ENCODE data around the gene GABARAP.

GABARAP gene

DNA sequence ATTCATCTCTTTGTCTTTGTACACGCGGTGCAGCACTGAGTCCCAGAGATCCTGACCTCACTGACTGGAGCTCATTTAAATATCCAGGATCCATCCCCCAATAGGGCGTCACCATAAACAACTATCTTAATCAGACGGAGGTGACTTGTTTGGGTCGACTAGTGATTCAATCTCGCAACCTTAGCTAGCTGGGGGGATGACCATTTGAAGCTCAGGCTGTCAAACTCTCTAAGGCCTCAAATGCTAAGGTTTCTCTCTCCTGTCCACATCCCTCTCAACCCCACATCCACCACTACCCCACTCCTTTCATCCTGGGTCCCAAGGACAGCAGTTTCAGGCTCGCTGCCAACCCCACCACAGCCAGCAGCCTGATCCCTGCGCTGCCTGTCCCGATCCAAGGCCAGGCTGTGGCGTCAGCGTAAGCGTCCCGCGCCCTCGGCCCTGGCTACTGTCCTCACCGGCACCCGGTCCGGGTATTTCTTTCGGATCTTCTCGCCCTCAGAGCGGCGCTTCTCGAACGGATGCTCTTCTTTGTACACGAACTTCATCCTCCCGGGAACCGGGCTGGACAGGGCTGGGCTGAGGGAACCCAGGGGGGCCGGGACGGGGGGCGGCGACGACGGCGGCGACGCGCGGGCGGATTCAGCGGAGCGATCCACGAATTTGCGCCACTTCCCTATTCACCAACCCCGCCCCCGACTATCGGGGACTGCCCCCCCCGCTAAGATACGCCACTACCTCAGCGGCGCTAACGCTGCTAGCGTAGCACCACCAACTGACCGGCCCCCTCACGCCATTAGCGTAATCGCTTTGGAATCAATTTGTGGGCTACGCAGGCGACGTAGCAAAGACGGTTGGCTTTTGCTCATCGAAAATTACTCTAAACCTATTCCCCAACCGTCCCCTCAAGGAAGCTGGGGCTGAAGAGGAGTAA is at the start of gene GABARAP:
TSS of gene GABARAP (minus strand) at position 667 of the 934 bp plus-strand sequence. CDS start at position 548, 119 bp downstream.
- Mint-ChIP-seq H3K27ac (peak within 1 kb of the TSS; percentile 96), H3K4me3 (peak within 1 kb of the TSS; percentile 92), H3K9me3 (no peaks in the 10 kb centered on the region), H3K4me1 (ENCODE audit: low read depth) (peaks cover 44% of the 10 kb centered on the region), H3K36me3 (ENCODE audit: low read depth) (peaks cover 48% of the 10 kb centered on the region), H3K27me3 (ENCODE audit: low read depth) (no peaks in the 10 kb centered on the region)

DNA sequence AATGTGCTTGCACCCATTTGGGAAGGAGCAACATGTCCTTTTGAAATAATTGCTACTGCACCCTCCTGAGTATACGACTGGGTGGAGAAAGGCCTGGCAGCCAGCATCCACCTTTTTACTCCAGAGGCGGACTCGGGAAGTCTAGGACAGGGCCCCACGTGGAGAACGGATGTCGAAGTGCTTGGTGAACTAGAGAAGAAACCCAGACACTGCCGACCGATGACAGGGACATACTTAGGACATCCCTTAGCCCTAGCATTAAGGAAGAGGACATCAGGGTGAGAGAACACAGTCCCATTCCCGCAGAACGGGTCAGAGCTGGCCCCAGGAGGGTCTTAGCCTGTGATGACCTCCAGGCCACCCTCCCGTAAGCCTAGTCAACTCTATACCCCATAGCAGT is 48.4 kb upstream of the GABARAP start:
- H3K4me1 Mint-ChIP-seq (ENCODE audit: low read depth), result peaks cover 6% of the 10 kb centered on the region
- no peaks in the 10 kb centered on the region for H3K36me3 Mint-ChIP-seq (ENCODE audit: low read depth)
- peaks cover 55% of the 10 kb centered on the region for H3K27me3 Mint-ChIP-seq (ENCODE audit: low read depth)
- H3K4me3 Mint-ChIP-seq, result no peak overlapping the region
- no peaks in the 10 kb centered on the region for H3K9me3 Mint-ChIP-seq
- H3K27ac Mint-ChIP-seq, result no peak overlapping the region

DNA sequence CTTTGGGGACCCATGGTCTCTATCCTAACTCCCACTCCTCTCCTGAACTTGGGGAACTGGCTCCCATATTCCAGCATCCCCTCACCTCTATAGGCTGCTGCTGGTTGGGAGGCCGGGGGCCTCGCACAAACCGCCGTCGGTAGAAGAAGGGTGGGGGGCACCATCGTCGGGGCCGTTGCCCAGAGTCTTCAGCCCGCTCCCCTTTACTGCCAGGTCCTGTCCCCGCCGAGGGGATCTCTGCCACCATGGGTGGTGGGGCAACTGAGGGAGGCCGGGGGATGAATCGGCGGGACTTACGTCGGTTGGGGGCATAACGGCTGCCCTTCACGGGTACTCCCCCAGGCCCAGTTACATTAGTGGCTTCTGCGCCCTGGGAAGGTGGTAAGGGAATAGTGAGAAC is 47.9 kb upstream of the GABARAP start:
- Mint-ChIP-seq H3K27me3 (ENCODE audit: low read depth) (peaks cover 54% of the 10 kb centered on the region), H3K9me3 (no peaks in the 10 kb centered on the region), H3K4me3 (no peak overlapping the region), H3K36me3 (ENCODE audit: low read depth) (no peaks in the 10 kb centered on the region), H3K27ac (no peak overlapping the region), H3K4me1 (ENCODE audit: low read depth) (peaks cover 4% of the 10 kb centered on the region)

DNA sequence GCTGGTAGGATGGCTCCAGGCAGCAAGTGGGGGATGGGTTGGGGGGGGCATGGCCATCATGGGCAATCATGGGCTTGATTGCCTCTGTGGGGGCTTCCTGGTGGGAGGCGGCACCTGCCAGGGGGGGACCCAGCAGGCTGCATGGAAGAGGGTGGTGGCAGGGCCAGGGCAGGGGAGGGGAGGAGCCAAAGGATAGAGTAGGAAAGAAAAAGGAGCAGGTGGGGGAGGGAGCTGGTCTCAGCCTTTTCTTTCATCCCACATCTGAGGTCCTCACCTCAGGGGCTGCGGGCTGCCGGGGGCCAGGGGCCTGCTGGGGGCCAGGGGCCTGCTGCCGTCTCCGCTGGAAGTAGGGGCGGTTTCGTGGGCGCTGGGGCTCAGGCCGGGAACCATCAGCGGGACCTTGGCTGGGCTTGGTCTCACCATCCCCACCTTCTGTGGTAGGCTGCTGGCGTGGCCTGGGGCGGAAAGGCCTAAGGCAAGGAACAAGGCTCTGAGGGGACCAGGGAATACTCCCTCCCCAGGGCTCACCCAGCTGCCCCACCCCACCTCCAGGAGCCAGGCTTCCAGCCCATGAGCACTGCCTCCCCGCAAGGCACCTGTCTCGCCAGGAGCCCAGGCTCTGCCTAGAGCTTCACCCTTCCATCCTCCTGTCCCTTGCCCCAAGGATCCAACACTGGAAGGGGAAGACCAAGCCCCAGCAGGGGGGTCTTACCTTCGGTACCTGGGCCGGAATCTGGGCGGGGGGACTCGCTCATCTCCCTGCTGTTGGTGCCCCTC is 47.2 kb upstream of the GABARAP start:
- Mint-ChIP-seq H3K27ac (no peak overlapping the region), H3K27me3 (ENCODE audit: low read depth) (peaks cover 49% of the 10 kb centered on the region), H3K4me3 (no peak overlapping the region), H3K4me1 (ENCODE audit: low read depth) (no peaks in the 10 kb centered on the region), H3K9me3 (no peaks in the 10 kb centered on the region), H3K36me3 (ENCODE audit: low read depth) (no peaks in the 10 kb centered on the region)

DNA sequence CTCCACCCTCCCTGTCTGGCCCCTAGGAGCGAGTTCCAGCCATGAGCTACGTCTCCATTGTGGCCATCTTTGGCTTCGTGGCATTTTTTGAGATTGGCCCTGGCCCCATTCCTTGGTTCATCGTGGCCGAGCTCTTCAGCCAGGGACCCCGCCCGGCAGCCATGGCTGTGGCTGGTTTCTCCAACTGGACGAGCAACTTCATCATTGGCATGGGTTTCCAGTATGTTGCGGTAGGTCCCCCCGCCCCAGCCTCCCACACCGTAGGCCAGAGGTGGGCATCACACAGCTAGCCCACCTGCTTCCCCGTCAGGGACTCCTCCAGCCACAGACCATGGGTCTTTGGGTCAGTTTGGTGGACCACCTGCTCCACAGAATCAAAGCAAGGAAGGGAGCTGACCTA is 43.4 kb upstream of the GABARAP start:
- H3K27ac Mint-ChIP-seq, result no peak overlapping the region
- H3K9me3 Mint-ChIP-seq, result no peaks in the 10 kb centered on the region
- H3K36me3 Mint-ChIP-seq (ENCODE audit: low read depth), result no peaks in the 10 kb centered on the region
- peaks cover 6% of the 10 kb centered on the region for H3K4me1 Mint-ChIP-seq (ENCODE audit: low read depth)
- peaks cover 57% of the 10 kb centered on the region for H3K27me3 Mint-ChIP-seq (ENCODE audit: low read depth)
- no peak overlapping the region for H3K4me3 Mint-ChIP-seq

DNA sequence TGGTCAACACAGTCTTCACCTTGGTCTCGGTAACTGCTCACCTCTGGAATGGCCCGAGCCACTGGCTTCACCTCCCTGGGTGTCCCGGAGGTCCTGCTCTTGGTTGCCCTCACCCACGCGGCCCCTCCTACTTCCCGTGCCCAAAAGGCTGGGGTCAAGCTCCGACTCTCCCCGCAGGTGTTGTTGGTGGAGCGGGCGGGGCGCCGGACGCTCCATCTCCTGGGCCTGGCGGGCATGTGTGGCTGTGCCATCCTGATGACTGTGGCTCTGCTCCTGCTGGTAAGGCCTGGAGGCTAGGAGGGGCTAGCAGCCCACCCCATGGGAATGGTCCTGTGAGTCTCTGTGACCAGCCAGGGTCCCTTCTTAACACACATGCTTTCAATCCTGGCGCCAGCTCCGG is 42.7 kb upstream of the GABARAP start:
- Mint-ChIP-seq H3K27ac (no peak overlapping the region), H3K9me3 (no peaks in the 10 kb centered on the region), H3K4me1 (ENCODE audit: low read depth) (peaks cover 12% of the 10 kb centered on the region), H3K4me3 (no peak overlapping the region), H3K36me3 (ENCODE audit: low read depth) (no peaks in the 10 kb centered on the region), H3K27me3 (ENCODE audit: low read depth) (peaks cover 64% of the 10 kb centered on the region)

DNA sequence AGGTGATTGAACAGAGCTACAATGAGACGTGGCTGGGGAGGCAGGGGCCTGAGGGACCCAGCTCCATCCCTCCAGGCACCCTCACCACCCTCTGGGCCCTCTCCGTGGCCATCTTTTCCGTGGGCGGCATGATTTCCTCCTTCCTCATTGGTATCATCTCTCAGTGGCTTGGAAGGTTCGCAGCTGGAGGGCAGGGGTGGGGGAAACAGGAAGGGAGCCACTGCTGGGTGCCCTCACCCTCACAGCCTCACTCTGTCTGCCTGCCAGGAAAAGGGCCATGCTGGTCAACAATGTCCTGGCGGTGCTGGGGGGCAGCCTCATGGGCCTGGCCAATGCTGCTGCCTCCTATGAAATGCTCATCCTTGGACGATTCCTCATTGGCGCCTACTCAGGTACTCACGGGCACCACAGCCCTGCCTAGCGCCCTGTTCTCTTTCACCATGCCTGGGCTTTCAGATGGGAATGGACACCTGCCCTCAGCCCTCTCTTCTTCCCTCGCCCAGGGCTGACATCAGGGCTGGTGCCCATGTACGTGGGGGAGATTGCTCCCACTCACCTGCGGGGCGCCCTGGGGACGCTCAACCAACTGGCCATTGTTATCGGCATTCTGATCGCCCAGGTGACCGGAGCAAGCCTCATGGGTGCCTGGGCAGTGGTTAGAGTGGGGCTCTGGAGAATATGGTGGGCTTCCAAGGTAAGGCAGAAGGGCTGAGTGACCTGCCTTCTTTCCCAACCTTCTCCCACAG is 41.4 kb upstream of the GABARAP start:
- no peaks in the 10 kb centered on the region for H3K36me3 Mint-ChIP-seq (ENCODE audit: low read depth)
- H3K9me3 Mint-ChIP-seq, result no peaks in the 10 kb centered on the region
- no peak overlapping the region for H3K27ac Mint-ChIP-seq

DNA sequence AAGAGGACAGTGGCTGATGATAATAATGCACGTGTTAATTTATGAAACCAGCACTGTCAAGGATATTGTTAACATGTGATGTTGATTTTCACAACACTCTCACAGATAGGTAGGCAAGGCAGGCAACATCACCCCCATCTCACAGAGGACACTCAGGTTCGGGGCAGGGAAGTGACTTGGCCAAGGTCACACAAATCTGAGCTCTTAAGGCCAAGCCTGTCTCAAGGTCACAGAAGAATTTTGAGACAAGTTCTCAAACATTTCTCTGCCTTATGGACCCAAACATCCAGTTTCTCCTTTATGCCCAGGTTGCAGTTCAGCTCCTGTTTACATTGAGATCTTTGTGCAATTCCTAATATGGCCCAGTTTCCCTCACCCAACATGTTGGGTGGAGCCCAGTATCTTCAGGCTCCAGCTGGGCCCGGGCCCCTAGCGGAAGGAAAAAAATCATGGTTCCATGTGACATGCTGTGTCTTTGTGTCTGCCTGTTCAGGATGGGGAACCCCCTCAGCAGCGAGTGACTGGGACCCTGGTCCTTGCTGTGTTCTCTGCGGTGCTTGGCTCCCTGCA is 40.6 kb upstream of the GABARAP start:
- peaks cover 13% of the 10 kb centered on the region for H3K4me1 Mint-ChIP-seq (ENCODE audit: low read depth)
- H3K9me3 Mint-ChIP-seq, result no peaks in the 10 kb centered on the region
- no peak overlapping the region for H3K4me3 Mint-ChIP-seq
- H3K27ac Mint-ChIP-seq, result no peak overlapping the region
- H3K36me3 Mint-ChIP-seq (ENCODE audit: low read depth), result no peaks in the 10 kb centered on the region
- H3K27me3 Mint-ChIP-seq (ENCODE audit: low read depth), result peaks cover 57% of the 10 kb centered on the region

More for the DNA sequence above, 41.4 kb upstream of the GABARAP start:
- peaks cover 13% of the 10 kb centered on the region for H3K4me1 Mint-ChIP-seq (ENCODE audit: low read depth)
- no peak overlapping the region for H3K4me3 Mint-ChIP-seq
- H3K27me3 Mint-ChIP-seq (ENCODE audit: low read depth), result peaks cover 64% of the 10 kb centered on the region

DNA sequence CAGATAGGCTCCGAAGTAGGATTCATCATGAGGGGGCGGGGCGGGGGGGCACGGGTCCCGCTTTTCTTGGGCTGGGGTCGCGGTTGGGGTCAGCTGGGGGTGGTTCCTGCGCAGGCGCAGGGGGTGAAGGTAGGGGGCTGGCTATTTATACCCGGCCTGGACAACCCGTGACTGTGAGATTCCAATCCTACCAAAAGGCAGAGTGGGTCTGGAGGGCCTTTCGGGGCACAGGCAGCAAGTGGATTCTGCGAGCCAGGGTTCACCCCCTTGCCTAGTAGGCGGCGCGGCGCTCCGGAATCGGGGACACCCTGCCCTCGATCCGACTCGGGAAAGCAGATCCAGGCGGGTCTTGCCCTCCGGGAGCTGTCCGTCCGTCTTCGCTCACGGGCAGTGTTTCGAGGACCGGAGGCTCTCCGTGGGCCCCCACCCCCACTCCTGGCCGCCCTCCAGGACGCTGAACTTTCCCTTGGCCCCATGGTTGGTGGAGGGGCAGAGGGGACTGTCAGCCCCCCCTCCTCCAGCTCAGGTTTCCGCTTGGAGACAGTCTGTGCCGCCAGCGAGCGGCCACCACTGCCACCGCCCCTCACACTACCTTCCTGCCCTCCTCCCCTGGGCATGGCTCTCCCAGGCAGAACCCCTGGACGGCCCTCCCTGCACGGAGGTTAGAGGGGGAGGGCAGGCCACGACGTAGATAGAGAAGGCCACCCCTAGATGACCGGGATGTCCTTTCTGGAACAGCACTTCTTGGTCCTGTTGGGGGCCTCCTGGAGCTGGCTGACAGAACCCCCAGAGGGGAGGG is 39.9 kb upstream of the GABARAP start:
- no peaks in the 10 kb centered on the region for H3K36me3 Mint-ChIP-seq (ENCODE audit: low read depth)
- H3K27me3 Mint-ChIP-seq (ENCODE audit: low read depth), result peaks cover 53% of the 10 kb centered on the region
- peaks cover 13% of the 10 kb centered on the region for H3K4me1 Mint-ChIP-seq (ENCODE audit: low read depth)
- H3K27ac Mint-ChIP-seq, result no peak overlapping the region
- peak overlapping the region; percentile 63 for H3K4me3 Mint-ChIP-seq
- no peaks in the 10 kb centered on the region for H3K9me3 Mint-ChIP-seq

DNA sequence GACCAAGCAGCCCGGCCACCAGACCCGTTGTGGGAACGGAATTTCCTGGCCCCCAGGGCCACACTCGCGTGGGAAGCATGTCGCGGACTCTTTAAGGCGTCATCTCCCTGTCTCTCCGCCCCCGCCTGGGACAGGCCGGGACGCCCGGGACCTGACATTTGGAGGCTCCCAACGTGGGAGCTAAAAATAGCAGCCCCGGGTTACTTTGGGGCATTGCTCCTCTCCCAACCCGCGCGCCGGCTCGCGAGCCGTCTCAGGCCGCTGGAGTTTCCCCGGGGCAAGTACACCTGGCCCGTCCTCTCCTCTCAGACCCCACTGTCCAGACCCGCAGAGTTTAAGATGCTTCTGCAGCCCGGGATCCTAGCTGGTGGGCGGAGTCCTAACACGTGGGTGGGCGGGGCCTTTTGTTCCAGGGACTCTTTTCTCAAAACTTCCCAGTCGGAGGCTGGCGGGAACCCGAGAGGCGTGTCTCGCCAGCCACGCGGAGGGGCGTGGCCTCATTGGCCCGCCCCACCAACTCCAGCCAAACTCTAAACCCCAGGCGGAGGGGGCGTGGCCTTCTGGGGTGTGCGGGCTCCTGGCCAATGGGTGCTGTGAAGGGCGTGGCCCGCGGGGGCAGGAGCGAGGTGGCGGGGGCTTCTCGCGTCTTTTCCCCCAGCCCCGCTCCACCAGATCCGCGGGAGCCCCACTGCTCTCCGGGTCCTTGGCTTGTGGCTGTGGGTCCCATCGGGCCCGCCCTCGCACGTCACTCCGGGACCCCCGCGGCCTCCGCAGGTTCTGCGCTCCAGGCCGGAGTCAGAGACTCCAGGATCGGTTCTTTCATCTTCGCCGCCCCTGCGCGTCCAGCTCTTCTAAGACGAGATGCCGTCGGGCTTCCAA is 39.1 kb upstream of the GABARAP start, which contains the start of gene SLC2A4:
TSS of gene SLC2A4 (plus strand) at position 645 of the 879 bp plus-strand sequence. CDS start at position 862, 217 bp downstream.
- H3K4me1 Mint-ChIP-seq (ENCODE audit: low read depth), result peaks cover 13% of the 10 kb centered on the region
- peak within 1 kb of the TSS; percentile 26 for H3K27ac Mint-ChIP-seq
- no peaks in the 10 kb centered on the region for H3K36me3 Mint-ChIP-seq (ENCODE audit: low read depth)
- peak within 1 kb of the TSS; percentile 63 for H3K4me3 Mint-ChIP-seq
- H3K27me3 Mint-ChIP-seq (ENCODE audit: low read depth), result peaks cover 52% of the 10 kb centered on the region
- no peaks in the 10 kb centered on the region for H3K9me3 Mint-ChIP-seq

DNA sequence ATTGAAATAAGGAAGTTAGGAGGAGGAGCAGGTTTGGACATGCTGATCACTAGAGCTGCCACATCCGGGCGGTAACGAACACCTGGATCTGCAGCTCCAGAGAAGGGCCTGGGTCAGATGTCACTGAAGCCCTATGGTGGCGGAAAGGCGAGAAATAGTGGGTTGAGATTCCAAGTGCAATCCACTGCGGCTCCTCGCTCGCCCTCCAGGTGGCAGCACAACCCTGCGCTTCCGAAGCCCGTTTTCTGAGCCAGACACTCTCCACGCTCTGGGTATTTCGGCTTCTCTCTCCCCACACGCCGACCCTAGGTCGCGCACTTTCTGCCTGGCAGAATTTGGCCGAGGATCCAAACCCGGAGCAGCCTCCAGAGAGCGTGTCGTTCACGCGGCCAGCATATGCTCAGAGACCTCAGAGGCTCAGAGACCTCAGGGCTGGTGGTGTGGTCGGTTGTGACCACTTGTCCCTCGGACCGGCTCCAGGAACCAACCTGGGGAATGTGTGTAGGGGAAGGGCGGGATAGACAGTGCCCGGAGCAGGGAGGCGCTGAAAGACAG is 38.3 kb upstream of the GABARAP start:
- peaks cover 13% of the 10 kb centered on the region for H3K4me1 Mint-ChIP-seq (ENCODE audit: low read depth)
- H3K9me3 Mint-ChIP-seq, result no peaks in the 10 kb centered on the region
- H3K4me3 Mint-ChIP-seq, result peak overlapping the region; percentile 58
- H3K27me3 Mint-ChIP-seq (ENCODE audit: low read depth), result peaks cover 45% of the 10 kb centered on the region
- H3K27ac Mint-ChIP-seq, result peak overlapping the region; percentile 26
- no peaks in the 10 kb centered on the region for H3K36me3 Mint-ChIP-seq (ENCODE audit: low read depth)

DNA sequence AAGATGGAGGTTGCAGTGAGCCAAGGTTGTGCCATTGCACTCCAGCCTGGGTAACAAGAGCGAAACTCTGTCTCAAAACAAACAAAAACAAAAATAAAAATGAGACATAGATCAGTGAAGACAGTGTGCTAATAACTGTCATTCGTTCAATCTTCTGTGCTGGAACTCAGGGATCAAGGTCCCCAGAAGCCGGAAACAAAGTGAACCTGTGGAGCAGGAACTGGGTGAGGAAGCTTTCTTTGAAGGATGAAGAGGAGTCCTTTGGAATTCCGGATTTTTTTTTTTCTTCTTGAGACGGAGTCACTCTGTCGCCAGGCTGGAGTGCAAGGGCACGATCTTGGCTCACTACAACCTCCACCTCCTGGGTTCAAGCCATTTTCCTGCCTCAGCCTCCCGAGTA is 37.2 kb upstream of the GABARAP start:
- H3K4me3 Mint-ChIP-seq, result no peak overlapping the region
- peaks cover 42% of the 10 kb centered on the region for H3K27me3 Mint-ChIP-seq (ENCODE audit: low read depth)
- H3K4me1 Mint-ChIP-seq (ENCODE audit: low read depth), result peaks cover 13% of the 10 kb centered on the region
- no peak overlapping the region for H3K27ac Mint-ChIP-seq
- no peaks in the 10 kb centered on the region for H3K36me3 Mint-ChIP-seq (ENCODE audit: low read depth)
- H3K9me3 Mint-ChIP-seq, result no peaks in the 10 kb centered on the region
